ENCODE data around the gene GTPBP10. TPM values are rescaled to one million over a fixed set of nuclear protein-coding genes. Genes with fewer than 3 reads are reported as not detected.

The GTPBP10 gene
- total and polyA plus RNA-seq, 7 donors, result 17.2 to 28.5 (median 19.5) TPM

- ATAC-seq (peak in 1 of 4 donors; percentile 42), DNase-seq (no peak)
- no peak for TF ChIP-seq CTCF (IDR thresholded peaks at IDR 0.05)
- Histone ChIP-seq H3K4me3 (no peak overlapping the region), H3K4me1 (no peaks in the 10 kb centered on the region), H3K9me3 (no peaks in the 10 kb centered on the region), H3K36me3 (ENCODE audit: insufficient read depth in 1 of 2, low read depth in 1 of 2) (no peaks in the 10 kb centered on the region), H3K27ac (no peak overlapping the region), H3K27me3 (ENCODE audit: insufficient read depth in 3 of 3, low read length in 2 of 3) (no peaks in the 10 kb centered on the region)
- 87 to 93% (median 89%) methylated on average over 6 of the region's 6 CpGs for WGBS, 3 donors
- intact Hi-C loops (cut with DNase I), result no loop called here
Observed at GRCh38 chr7:90430614-90431460, 84.3 kb downstream of the GTPBP10 start.

- DNase-seq (no peak), ATAC-seq (no peak)
- no peaks in the 10 kb centered on the region for H3K27me3 ChIP-seq (ENCODE audit: insufficient read depth in 3 of 3, low read length in 2 of 3)
- H3K4me3 ChIP-seq, result no peak overlapping the region
- no peaks in the 10 kb centered on the region for H3K4me1 ChIP-seq
- intact Hi-C loops (cut with DNase I), result no loop called here
- H3K9me3 ChIP-seq, result no peaks in the 10 kb centered on the region
- 70 to 79% (median 74%) methylated on average over 9 to 10 of the region's 10 CpGs for WGBS, 3 donors
- no peaks in the 10 kb centered on the region for H3K36me3 ChIP-seq (ENCODE audit: insufficient read depth in 1 of 2, low read depth in 1 of 2)
- no peak for TF ChIP-seq CTCF (IDR thresholded peaks at IDR 0.05)
- no peak overlapping the region for H3K27ac ChIP-seq
Observed at GRCh38 chr7:90432752-90433151, 86.2 kb downstream of the GTPBP10 start.

GRCh38 chr7:90433221-90433620, 86.7 kb downstream of the GTPBP10 start:
- no peak for TF ChIP-seq CTCF (IDR thresholded peaks at IDR 0.05)
- Histone ChIP-seq H3K27me3 (ENCODE audit: insufficient read depth in 3 of 3, low read length in 2 of 3) (no peaks in the 10 kb centered on the region), H3K36me3 (ENCODE audit: insufficient read depth in 1 of 2, low read depth in 1 of 2) (no peaks in the 10 kb centered on the region), H3K27ac (no peak overlapping the region), H3K4me1 (no peaks in the 10 kb centered on the region), H3K4me3 (no peak overlapping the region), H3K9me3 (peaks cover 1% of the 10 kb centered on the region)
- ATAC-seq (peak in 1 of 4 donors; percentile 49), DNase-seq (no peak)
- intact Hi-C loops (cut with DNase I), result no loop called here
- WGBS, 3 donors, result 52 to 73% (median 66%) methylated on average over 3 of the region's 3 CpGs

Other genes starting within 250 kb of the GTPBP10 start
- 1 to 10 TPM in 3 of 4 donors, under 1 TPM in 1; 0.59 to 4.8 (median 1.8) TPM for gene STEAP1, start 192.2 kb upstream of the GTPBP10 start, total RNA-seq
- gene STEAP1, start 192.2 kb upstream of the GTPBP10 start, polyA plus RNA-seq, result 1 to 10 TPM; 1.4 to 6.6 (median 1.5) TPM
- gene STEAP2, start 135.0 kb upstream of the GTPBP10 start, total RNA-seq, result 1 to 10 TPM; 1.4 to 3.7 (median 1.6) TPM
- under 1 TPM; 0.32 to 0.55 (median 0.33) TPM for gene STEAP2, start 135.0 kb upstream of the GTPBP10 start, polyA plus RNA-seq
- 1 to 10 TPM; 1.5 to 4.9 (median 2.2) TPM for gene CFAP69, start 101.5 kb upstream of the GTPBP10 start, total RNA-seq
- gene CFAP69, start 101.5 kb upstream of the GTPBP10 start, polyA plus RNA-seq, result 1 to 10 TPM in 2 of 3 donors, under 1 TPM in 1; 0.55 to 1.7 (median 1.2) TPM
- not detected for gene FAM237B, start 25.4 kb upstream of the GTPBP10 start, total RNA-seq
- gene FAM237B, start 25.4 kb upstream of the GTPBP10 start, polyA plus RNA-seq, result not detected
- 10 to 100 TPM; 18.0 to 42.2 (median 26.3) TPM for gene CLDN12, start 56.7 kb downstream of the GTPBP10 start, total RNA-seq
- gene CLDN12, start 56.7 kb downstream of the GTPBP10 start, polyA plus RNA-seq, result 10 to 100 TPM; 16.3 to 30.4 (median 28.1) TPM
- gene PTTG1IP2, start 122.9 kb downstream of the GTPBP10 start, total RNA-seq, result not detected
- gene PTTG1IP2, start 122.9 kb downstream of the GTPBP10 start, polyA plus RNA-seq, result not detected
- gene CDK14, start 249.6 kb downstream of the GTPBP10 start, total RNA-seq, result 10 to 100 TPM; 10.6 to 16.6 (median 13.0) TPM
- gene CDK14, start 249.6 kb downstream of the GTPBP10 start, polyA plus RNA-seq, result 1 to 10 TPM; 1.7 to 4.8 (median 1.8) TPM

Measured in psoas muscle (tissue), 8 donors.